Large intestine (tissue), 3 donors: ENCODE data around the gene EFNB1. TPM values are rescaled to one million over a fixed set of nuclear protein-coding genes. Genes with fewer than 3 reads are reported as not detected.
A peak's percentile ranks its signal among the peaks of the same experiment; 100 is the strongest.

Experiments
- DNase-seq, 2 donors: peaks; one replicate each; pipeline versions ENCODE4 v3.0.0 to v3.0.0-alpha.2; 2013
- H3K27ac ChIP-seq: one replicate; pipeline ENCODE4 v1.5.1; 2013; ENCODE audit warnings: low read length
- H3K27me3 ChIP-seq: 2 replicates; pipeline ENCODE4 v1.6.1; 2013; ENCODE audit warnings: low read length; ENCODE audit not compliant: control insufficient read depth, insufficient read depth
- H3K36me3 ChIP-seq: 2 replicates; pipeline ENCODE4 v1.6.1; 2013; ENCODE audit warnings: low read length; ENCODE audit not compliant: control insufficient read depth, insufficient read depth
- H3K4me1 ChIP-seq: one replicate; pipeline ENCODE4 v1.6.1; 2013; ENCODE audit warnings: low read length; ENCODE audit not compliant: control insufficient read depth, insufficient read depth
- H3K4me3 ChIP-seq: one replicate; pipeline ENCODE4 v1.5.1; 2013; ENCODE audit warnings: low read length
- H3K9me3 ChIP-seq: one replicate; pipeline ENCODE4 v1.6.1; 2013; ENCODE audit warnings: mild to moderate bottlenecking, low read depth, low read length, moderate library complexity; ENCODE audit not compliant: control insufficient read depth
- WGBS: methylation state at CpG from one replicate; pipeline ENCODE4 v1.1.5; 2013; ENCODE audit warnings: low lambda C conversion rate; ENCODE audit not compliant: insufficient coverage; 5-methylcytosine and 5-hydroxymethylcytosine counted together
- polyA plus RNA-seq: library from polyadenylated mRNA; unstranded; fragments of 120-200 nt; gene quantifications from one replicate; pipeline ENCODE4 v1.2.1, GENCODE V29; 2013

The EFNB1 gene
- polyA plus RNA-seq, 1 donor: 25.4 TPM

- Histone ChIP-seq H3K27me3 (no peaks in the 10 kb centered on the region), H3K4me1 (peaks cover 30% of the 10 kb centered on the region), H3K4me3 (no peak overlapping the region), H3K27ac (no peak overlapping the region), H3K9me3 (no peaks in the 10 kb centered on the region), H3K36me3 (peaks cover 4% of the 10 kb centered on the region)
- no peak for DNase-seq
- WGBS: no CpG with 5 or more reads among the region's 6 CpGs
Observed at GRCh38 chrX:68833448-68833805, 4.6 kb downstream of the EFNB1 start.

GRCh38 chrX:68833855-68834331, 5.1 kb downstream of the EFNB1 start:
- Histone ChIP-seq H3K4me3 (no peak overlapping the region), H3K27me3 (no peaks in the 10 kb centered on the region), H3K4me1 (peaks cover 29% of the 10 kb centered on the region), H3K9me3 (no peaks in the 10 kb centered on the region), H3K27ac (no peak overlapping the region), H3K36me3 (peaks cover 6% of the 10 kb centered on the region)
- no CpG with 5 or more reads among the region's 4 CpGs for WGBS
- DNase-seq: no peak

DNA sequence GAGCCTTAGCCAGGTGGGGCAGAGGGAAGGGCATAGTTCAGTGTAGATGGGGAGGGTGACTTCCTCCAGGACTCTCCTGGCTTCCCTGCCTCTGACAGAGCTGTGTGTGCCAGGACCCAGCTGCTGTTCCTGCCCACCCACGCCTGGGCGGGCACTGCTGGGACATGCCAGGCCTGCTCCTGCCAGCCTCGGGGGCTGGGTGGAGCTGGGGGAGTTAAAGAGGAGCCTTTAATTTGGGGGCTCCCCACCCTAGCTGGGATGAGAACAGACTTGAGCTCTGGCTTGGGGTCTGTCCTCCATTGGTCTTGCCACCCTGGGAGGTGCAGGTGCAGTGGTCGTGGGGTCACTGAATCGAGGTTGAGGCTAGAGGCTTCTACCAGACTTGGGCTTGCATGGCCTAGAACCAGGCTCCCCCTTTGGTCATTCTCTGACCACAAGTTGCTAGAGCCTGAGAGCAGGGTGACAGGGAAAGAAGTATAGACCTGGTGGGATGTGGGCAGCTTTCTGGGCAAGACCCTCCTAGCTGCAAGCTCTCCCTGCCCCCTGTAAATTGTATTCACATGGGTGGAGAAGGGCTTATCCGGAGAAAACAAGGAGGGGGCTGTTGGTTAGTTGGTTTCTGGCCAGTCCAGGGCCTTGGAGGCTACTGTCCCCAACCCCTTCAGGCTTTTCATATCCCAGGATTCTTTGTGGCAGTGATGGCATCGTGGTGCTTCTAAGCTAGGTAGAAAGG, 5.7 kb downstream of the EFNB1 start:
- H3K4me3 ChIP-seq: no peak overlapping the region
- peaks cover 12% of the 10 kb centered on the region for H3K36me3 ChIP-seq
- no peak for DNase-seq
- H3K27me3 ChIP-seq: no peaks in the 10 kb centered on the region
- no CpG with 5 or more reads among the region's 7 CpGs for WGBS
- H3K27ac ChIP-seq: no peak overlapping the region
- H3K9me3 ChIP-seq: no peaks in the 10 kb centered on the region
- peaks cover 35% of the 10 kb centered on the region for H3K4me1 ChIP-seq

- peaks cover 18% of the 10 kb centered on the region for H3K36me3 ChIP-seq
- no peaks in the 10 kb centered on the region for H3K27me3 ChIP-seq
- DNase-seq: no peak
- H3K9me3 ChIP-seq: no peaks in the 10 kb centered on the region
- no CpG with 5 or more reads among the region's 3 CpGs for WGBS
- H3K4me1 ChIP-seq: peaks cover 38% of the 10 kb centered on the region
- no peak overlapping the region for H3K4me3 ChIP-seq
- H3K27ac ChIP-seq: no peak overlapping the region
Observed at GRCh38 chrX:68835104-68835442, 6.3 kb downstream of the EFNB1 start.

- Histone ChIP-seq H3K4me1 (peaks cover 38% of the 10 kb centered on the region), H3K27me3 (no peaks in the 10 kb centered on the region), H3K27ac (no peak overlapping the region), H3K9me3 (no peaks in the 10 kb centered on the region), H3K4me3 (no peak overlapping the region), H3K36me3 (peaks cover 22% of the 10 kb centered on the region)
- no CpG with 5 or more reads among the region's 5 CpGs for WGBS
- DNase-seq: no peak
Observed at GRCh38 chrX:68835468-68835867, 6.6 kb downstream of the EFNB1 start.

- Histone ChIP-seq H3K4me1 (peaks cover 46% of the 10 kb centered on the region), H3K27ac (no peak overlapping the region), H3K4me3 (no peak overlapping the region), H3K9me3 (no peaks in the 10 kb centered on the region), H3K36me3 (peaks cover 32% of the 10 kb centered on the region), H3K27me3 (no peaks in the 10 kb centered on the region)
- no peak for DNase-seq
- WGBS: no CpG with 5 or more reads among the region's 3 CpGs
Observed at GRCh38 chrX:68837119-68837518, 8.3 kb downstream of the EFNB1 start.

DNA sequence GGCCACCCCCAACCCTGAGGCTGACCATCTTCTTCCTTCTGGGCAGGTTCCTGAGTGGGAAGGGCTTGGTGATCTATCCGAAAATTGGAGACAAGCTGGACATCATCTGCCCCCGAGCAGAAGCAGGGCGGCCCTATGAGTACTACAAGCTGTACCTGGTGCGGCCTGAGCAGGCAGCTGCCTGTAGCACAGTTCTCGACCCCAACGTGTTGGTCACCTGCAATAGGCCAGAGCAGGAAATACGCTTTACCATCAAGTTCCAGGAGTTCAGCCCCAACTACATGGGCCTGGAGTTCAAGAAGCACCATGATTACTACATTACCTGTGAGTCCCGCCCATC, 9.7 kb downstream of the EFNB1 start:
- peaks cover 50% of the 10 kb centered on the region for H3K4me1 ChIP-seq
- H3K27me3 ChIP-seq: no peaks in the 10 kb centered on the region
- H3K4me3 ChIP-seq: no peak overlapping the region
- DNase-seq: peak in 1 of 2 donors; percentile 38
- peak overlapping the region; percentile 23 for H3K27ac ChIP-seq
- WGBS: no CpG with 5 or more reads among the region's 8 CpGs
- H3K36me3 ChIP-seq: peaks cover 36% of the 10 kb centered on the region
- peaks cover 3% of the 10 kb centered on the region for H3K9me3 ChIP-seq

- H3K27me3 ChIP-seq: no peaks in the 10 kb centered on the region
- no CpG with 5 or more reads among the region's 4 CpGs for WGBS
- H3K4me3 ChIP-seq: no peak overlapping the region
- peaks cover 3% of the 10 kb centered on the region for H3K9me3 ChIP-seq
- no peak for DNase-seq
- H3K4me1 ChIP-seq: peaks cover 50% of the 10 kb centered on the region
- H3K27ac ChIP-seq: no peak overlapping the region
- peaks cover 38% of the 10 kb centered on the region for H3K36me3 ChIP-seq
Observed at GRCh38 chrX:68839771-68840170, 10.9 kb downstream of the EFNB1 start.

DNA sequence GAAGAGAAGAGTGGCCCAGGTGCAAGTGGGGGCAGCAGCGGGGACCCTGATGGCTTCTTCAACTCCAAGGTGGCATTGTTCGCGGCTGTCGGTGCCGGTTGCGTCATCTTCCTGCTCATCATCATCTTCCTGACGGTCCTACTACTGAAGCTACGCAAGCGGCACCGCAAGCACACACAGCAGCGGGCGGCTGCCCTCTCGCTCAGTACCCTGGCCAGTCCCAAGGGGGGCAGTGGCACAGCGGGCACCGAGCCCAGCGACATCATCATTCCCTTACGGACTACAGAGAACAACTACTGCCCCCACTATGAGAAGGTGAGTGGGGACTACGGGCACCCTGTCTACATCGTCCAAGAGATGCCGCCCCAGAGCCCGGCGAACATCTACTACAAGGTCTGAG, 11.4 kb downstream of the EFNB1 start:
- H3K27me3 ChIP-seq: no peaks in the 10 kb centered on the region
- H3K4me3 ChIP-seq: no peak overlapping the region
- H3K4me1 ChIP-seq: peaks cover 54% of the 10 kb centered on the region
- H3K9me3 ChIP-seq: peaks cover 3% of the 10 kb centered on the region
- DNase-seq: no peak
- no peak overlapping the region for H3K27ac ChIP-seq
- peaks cover 38% of the 10 kb centered on the region for H3K36me3 ChIP-seq
- no CpG with 5 or more reads among the region's 22 CpGs for WGBS

- Histone ChIP-seq H3K4me3 (no peak overlapping the region), H3K27me3 (no peaks in the 10 kb centered on the region), H3K9me3 (peaks cover 3% of the 10 kb centered on the region), H3K36me3 (peaks cover 41% of the 10 kb centered on the region), H3K4me1 (peaks cover 61% of the 10 kb centered on the region), H3K27ac (peak overlapping the region; percentile 59)
- DNase-seq: peak; percentile 58 to 73
- WGBS: no CpG with 5 or more reads among the region's 8 CpGs
Observed at GRCh38 chrX:68841251-68842049, 12.6 kb downstream of the EFNB1 start.
